Measurements from ENCODE around the gene ESR1. TPM values are rescaled to one million over a fixed set of nuclear protein-coding genes. Genes with fewer than 3 reads are reported as not detected.
"Not testable (repeated sequence)": the region's sequence is repeated elsewhere in the genome, so short reads cannot be mapped to it uniquely, and the experiment has no call there.

ESR1 gene
- total RNA-seq, 2 experiments from 2014 or later, result 0.04 to 0.48 TPM

DNA sequence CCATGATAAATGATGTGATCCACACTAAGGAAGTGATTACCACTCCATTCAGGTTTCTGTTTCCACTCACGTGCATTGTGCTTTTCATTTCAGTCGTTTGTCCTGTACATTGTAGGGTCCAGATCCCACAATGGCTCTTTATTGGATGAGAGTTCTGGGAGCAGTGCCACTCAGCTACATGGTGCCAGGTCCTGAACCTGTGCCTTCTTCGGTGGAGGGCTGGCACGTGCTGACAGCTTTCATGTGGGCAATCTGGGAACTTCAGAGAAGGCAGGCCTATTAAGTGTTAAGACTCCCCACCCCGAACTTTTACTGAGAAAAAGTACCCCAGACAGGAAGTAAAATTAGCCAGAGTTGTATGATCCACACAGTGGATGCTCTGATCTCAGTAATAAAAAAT is 255.0 kb downstream of the ESR1 start:
- H3K27ac Mint-ChIP-seq, result no peak overlapping the region
- intact Hi-C loops (cut with DNase I, micrococcal nuclease), result no loop called here
- no peak for DNase-seq
- H3K36me3 Mint-ChIP-seq (ENCODE audit: low read depth), result no peaks in the 10 kb centered on the region
- CTCF ChIA-PET, result no interaction called here
- POLR2A ChIA-PET, result no interaction called here
- H3K9me3 Mint-ChIP-seq (ENCODE audit: low read depth), result no peaks in the 10 kb centered on the region
- no peak overlapping the region for H3K4me3 Mint-ChIP-seq
- H3K27me3 Mint-ChIP-seq, result no peaks in the 10 kb centered on the region
- H3K4me1 Mint-ChIP-seq, result peaks cover 3% of the 10 kb centered on the region
- no peak for ATAC-seq

DNA sequence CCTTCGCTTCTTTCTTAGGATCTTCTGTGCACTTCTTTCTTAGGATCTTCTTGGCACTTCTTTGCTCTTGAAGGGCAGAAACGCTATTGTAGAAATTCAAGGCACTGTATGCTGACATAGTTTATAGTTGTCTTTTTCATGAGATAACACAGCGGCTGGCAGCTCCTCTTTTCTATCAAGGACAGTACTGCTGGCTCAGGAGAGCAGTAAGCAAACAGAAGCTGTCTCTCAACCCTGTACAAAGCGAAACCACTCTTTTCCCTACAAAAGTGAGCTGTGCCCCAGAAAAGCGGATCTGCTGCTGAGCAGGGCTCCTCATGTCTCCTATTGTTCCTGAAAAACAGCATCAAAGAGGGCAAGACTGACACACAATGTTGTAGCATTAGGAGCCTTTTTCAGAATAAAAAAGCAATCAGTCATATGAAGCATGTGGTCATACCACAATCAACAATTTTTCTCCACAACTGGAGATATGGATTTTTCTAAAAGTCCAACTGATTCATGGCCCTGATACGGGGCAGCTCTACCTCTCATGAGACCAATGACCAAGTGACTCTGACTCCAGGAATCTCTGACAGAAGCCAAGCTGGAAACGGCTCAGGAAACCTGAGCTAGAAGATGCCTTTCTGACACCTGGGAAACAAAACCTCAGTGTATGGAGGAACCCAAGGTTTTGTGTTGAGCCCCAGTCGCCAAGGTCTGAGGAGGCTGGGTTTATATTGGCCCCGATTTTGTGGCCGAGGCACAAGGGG is 255.9 kb downstream of the ESR1 start:
- intact Hi-C loops (cut with DNase I, micrococcal nuclease), result no loop called here
- no peak for DNase-seq
- Mint-ChIP-seq H3K27ac (no peak overlapping the region), H3K4me3 (no peak overlapping the region), H3K9me3 (ENCODE audit: low read depth) (no peaks in the 10 kb centered on the region), H3K4me1 (no peaks in the 10 kb centered on the region), H3K36me3 (ENCODE audit: low read depth) (no peaks in the 10 kb centered on the region), H3K27me3 (no peaks in the 10 kb centered on the region)
- POLR2A ChIA-PET, result no interaction called here
- ATAC-seq, result no peak
- CTCF ChIA-PET, result no interaction called here

DNA sequence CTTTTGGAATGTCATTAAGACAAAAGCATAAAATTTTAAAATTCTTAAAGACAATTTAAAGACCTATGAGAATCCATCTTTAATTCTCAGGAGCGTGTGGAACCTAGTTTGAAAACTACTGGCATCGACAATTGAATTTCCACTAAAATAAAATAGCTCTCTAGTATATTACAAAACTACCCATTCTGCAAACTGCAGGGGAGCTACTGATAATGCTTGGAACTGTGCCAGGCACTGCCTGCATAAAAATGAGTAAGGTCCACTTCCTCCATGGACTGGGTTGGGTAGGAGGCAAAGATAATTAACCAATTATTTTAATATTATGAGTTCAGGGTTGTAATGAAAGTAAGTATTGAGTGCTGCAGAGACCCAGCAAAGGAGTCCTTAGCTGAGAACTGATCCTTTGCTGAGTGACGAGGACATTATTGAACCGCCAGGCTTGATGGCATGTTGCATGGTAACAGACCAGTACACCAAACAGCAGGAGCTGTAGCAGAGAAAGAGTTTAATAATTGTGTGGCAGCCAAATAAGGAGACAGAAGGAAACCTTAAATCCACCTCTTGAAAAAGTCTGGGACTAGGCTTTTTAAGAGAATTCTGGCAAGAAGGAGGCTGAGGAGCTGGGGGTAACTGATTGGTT is 261.3 kb downstream of the ESR1 start:
- intact Hi-C loops (cut with DNase I, micrococcal nuclease), result no loop called here
- no peaks in the 10 kb centered on the region for H3K9me3 Mint-ChIP-seq (ENCODE audit: low read depth)

DNA sequence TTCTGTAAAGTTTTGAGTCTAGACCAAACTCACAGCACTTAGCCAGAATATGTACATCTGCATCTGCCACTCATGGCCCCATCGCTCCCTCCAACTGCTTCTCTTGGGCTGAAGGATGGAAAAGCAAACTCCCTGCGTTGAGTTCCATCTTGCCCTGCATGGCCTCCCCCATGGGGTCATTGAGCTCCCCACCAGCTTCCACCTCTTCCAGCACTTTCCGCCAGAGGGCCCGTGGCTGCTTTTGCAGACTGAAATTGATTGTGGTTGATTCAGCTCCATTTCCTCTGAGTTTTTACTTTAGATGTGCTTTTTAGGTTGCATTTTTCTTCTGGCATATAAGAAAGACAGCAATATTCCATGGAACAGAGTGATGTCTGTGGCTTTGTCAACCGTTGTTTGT is 263.1 kb downstream of the ESR1 start:
- CTCF ChIA-PET, result no interaction called here
- H3K36me3 Mint-ChIP-seq (ENCODE audit: low read depth), result peaks cover 4% of the 10 kb centered on the region
- ATAC-seq, result no peak

More for the DNA sequence above, 261.3 kb downstream of the ESR1 start:
- Mint-ChIP-seq H3K27me3 (no peaks in the 10 kb centered on the region), H3K4me3 (no peak overlapping the region), H3K27ac (no peak overlapping the region), H3K4me1 (no peaks in the 10 kb centered on the region), H3K36me3 (ENCODE audit: low read depth) (no peaks in the 10 kb centered on the region)
- POLR2A ChIA-PET, result no interaction called here
- CTCF ChIA-PET, result no interaction called here
- ATAC-seq (no peak), DNase-seq (no peak)

DNA sequence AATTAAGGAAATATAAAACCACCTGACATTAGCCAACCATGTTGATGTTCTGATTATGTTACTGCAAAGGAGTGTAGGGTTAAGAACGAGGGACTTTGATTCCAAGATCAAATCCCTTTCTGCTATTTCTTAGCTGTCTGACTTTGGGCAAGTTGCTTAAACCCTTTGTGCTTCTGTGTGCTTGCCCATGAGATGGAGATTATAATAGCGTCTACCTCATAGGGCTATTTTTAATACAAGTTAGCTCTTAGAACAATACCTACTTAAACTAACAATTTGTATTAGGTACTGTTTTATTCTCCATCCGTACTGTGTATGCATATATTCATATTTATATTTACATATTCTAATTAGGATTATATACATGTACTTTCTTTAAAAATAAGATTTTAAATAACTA is 263.8 kb downstream of the ESR1 start:
- H3K36me3 Mint-ChIP-seq (ENCODE audit: low read depth), result peaks cover 9% of the 10 kb centered on the region
- H3K27ac Mint-ChIP-seq, result no peak overlapping the region
- intact Hi-C loops (cut with DNase I, micrococcal nuclease), result no loop called here
- DNase-seq, result no peak
- H3K27me3 Mint-ChIP-seq, result no peaks in the 10 kb centered on the region
- H3K4me3 Mint-ChIP-seq, result no peak overlapping the region
- no peak for ATAC-seq
- ChIA-PET CTCF (no interaction called here), POLR2A (no interaction called here)
- no peaks in the 10 kb centered on the region for H3K4me1 Mint-ChIP-seq
- peaks cover 10% of the 10 kb centered on the region for H3K9me3 Mint-ChIP-seq (ENCODE audit: low read depth)

More for the DNA sequence above, 263.1 kb downstream of the ESR1 start:
- no peak overlapping the region for H3K27ac Mint-ChIP-seq
- POLR2A ChIA-PET, result no interaction called here
- intact Hi-C loops (cut with DNase I, micrococcal nuclease), result no loop called here
- H3K4me3 Mint-ChIP-seq, result no peak overlapping the region
- no peak for DNase-seq
- peaks cover 5% of the 10 kb centered on the region for H3K9me3 Mint-ChIP-seq (ENCODE audit: low read depth)
- H3K4me1 Mint-ChIP-seq, result no peaks in the 10 kb centered on the region
- no peaks in the 10 kb centered on the region for H3K27me3 Mint-ChIP-seq

DNA sequence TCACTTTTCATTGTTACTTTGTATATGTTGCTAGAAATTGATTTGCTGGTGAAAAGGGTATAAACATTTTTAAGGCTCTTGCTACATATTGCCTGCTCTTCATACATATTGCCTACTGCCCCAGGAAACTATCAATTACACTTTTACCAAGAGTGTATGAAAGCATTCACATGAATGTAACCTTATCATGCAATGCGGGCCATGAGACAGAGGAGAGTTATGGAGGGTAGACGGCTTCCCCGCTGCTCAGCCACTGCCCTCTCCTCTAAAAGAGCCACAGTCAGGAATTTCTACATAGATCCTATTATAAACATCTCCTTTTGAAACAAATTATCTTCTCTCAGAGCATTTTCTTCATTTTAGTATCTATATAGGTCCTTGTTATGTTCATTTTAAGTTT is 264.4 kb downstream of the ESR1 start:
- ChIA-PET POLR2A (no interaction called here), CTCF (interaction anchor here (0.6 kb wide), 1 partner anchor 119 kb away, joined by 3 read pairs; no protein-coding TSS in a partner anchor)
- intact Hi-C loops (cut with DNase I, micrococcal nuclease), result no loop called here
- Mint-ChIP-seq H3K4me1 (no peaks in the 10 kb centered on the region), H3K27ac (no peak overlapping the region), H3K36me3 (ENCODE audit: low read depth) (peaks cover 11% of the 10 kb centered on the region), H3K9me3 (ENCODE audit: low read depth) (peaks cover 15% of the 10 kb centered on the region), H3K27me3 (no peaks in the 10 kb centered on the region), H3K4me3 (no peak overlapping the region)
- no peak for ATAC-seq
- no peak for DNase-seq

DNA sequence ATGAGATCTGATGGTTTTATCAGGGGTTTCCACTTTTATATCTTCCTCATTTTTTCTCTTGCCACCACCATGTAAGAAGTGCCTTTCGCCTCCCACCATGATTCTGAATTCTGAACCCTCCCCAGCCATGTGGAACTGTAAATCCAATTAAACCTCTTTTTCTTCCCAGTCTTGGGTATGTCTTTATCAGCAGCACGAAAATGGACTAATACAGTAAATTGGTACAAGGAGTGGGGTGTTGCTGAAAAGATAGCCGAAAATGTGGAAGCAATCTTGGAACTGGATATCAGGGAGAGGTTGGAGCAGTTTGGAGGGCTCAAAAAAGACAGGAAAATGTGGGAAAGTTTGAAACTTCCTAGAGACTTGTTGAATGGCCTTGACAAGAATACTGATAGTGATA is 268.8 kb downstream of the ESR1 start:
- Mint-ChIP-seq H3K36me3 (ENCODE audit: low read depth) (peaks cover 11% of the 10 kb centered on the region), H3K9me3 (ENCODE audit: low read depth) (peaks cover 15% of the 10 kb centered on the region)
- POLR2A ChIA-PET; DNase-seq; H3K4me3 Mint-ChIP-seq; CTCF ChIA-PET; H3K27me3 Mint-ChIP-seq; H3K4me1 Mint-ChIP-seq; intact Hi-C loops (cut with DNase I, micrococcal nuclease); ATAC-seq; H3K27ac Mint-ChIP-seq: not testable (repeated sequence)

DNA sequence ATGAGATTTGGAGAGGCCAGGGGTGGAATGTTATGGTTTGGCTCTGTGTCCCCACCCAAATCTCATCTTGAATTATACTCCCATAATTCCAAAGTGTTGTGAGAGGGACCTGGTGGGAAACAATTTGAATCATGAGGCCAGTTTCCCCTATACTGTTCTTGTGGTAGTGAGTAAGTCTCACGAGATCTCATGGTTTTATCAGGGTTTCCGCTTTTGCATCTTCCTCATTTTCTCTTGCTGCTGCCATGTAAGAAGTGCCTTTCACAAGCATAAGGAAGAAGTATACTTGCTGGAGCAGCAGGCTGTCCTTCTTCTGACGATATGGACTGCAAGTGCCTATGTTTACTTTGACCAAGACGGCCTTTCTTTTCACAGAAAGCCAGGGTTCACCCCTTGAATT is 270.5 kb downstream of the ESR1 start:
- H3K4me1 Mint-ChIP-seq, result no peaks in the 10 kb centered on the region
- peaks cover 15% of the 10 kb centered on the region for H3K9me3 Mint-ChIP-seq (ENCODE audit: low read depth)
- peaks cover 5% of the 10 kb centered on the region for H3K27me3 Mint-ChIP-seq
- intact Hi-C loops (cut with DNase I, micrococcal nuclease), result no loop called here
- no peak for ATAC-seq
- ChIA-PET POLR2A (no interaction called here), CTCF (no interaction called here)
- no peak overlapping the region for H3K4me3 Mint-ChIP-seq
- H3K36me3 Mint-ChIP-seq (ENCODE audit: low read depth), result peaks cover 11% of the 10 kb centered on the region
- DNase-seq, result no peak
- no peak overlapping the region for H3K27ac Mint-ChIP-seq

DNA sequence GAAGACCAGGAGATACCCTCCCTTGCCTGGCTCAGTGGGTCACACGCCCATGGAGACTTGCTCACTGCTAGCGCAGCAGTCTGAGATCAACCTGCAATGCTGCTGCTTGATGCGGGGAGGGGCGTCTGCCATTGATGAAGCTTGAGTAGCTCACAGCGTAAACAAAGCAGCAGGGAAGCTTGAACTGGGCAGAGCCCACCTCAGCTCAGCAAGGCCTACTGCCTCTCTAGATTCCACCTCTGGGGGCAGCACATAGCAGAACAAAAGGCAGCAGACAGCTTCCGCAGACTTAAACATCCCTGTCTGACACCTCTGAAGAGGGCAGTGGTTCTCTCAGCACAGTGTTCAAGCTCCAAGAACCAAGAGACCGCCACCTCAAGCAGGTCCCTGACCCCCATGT is 271.3 kb downstream of the ESR1 start:
- intact Hi-C loops (cut with DNase I, micrococcal nuclease), result no loop called here
- Mint-ChIP-seq H3K27me3 (peaks cover 5% of the 10 kb centered on the region), H3K4me3 (no peak overlapping the region), H3K27ac (no peak overlapping the region), H3K36me3 (ENCODE audit: low read depth) (peaks cover 11% of the 10 kb centered on the region), H3K9me3 (ENCODE audit: low read depth) (peaks cover 15% of the 10 kb centered on the region), H3K4me1 (no peaks in the 10 kb centered on the region)
- POLR2A ChIA-PET, result no interaction called here
- DNase-seq (no peak), ATAC-seq (no peak)
- CTCF ChIA-PET, result interaction anchor here (0.9 kb wide), 1 partner anchor 31 kb away, joined by 3 read pairs; no protein-coding TSS in a partner anchor

DNA sequence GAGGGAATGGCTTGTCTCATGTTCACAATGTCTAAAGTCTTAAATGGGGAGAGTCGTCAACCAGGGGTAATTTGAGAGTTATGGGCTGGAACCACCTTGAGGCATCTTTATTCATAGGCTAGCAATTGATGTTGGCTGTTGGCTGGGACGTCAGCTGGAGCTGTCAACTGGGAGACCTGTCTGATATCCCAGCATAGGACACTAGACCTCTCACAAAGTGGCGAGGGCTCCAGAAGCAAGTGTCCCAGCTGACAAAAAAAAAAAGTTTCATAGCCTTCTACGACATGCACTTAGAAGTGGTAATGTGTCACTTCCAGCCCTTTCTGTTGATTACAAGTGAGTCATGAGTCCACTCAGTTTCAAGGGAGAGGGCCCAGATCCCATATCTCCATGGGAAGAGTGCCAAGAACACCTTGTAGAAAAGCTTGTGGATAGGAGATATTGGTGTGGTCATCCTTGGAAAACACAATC is 278.0 kb downstream of the ESR1 start:
- H3K4me3 Mint-ChIP-seq, result no peak overlapping the region
- H3K27ac Mint-ChIP-seq, result no peak overlapping the region

DNA sequence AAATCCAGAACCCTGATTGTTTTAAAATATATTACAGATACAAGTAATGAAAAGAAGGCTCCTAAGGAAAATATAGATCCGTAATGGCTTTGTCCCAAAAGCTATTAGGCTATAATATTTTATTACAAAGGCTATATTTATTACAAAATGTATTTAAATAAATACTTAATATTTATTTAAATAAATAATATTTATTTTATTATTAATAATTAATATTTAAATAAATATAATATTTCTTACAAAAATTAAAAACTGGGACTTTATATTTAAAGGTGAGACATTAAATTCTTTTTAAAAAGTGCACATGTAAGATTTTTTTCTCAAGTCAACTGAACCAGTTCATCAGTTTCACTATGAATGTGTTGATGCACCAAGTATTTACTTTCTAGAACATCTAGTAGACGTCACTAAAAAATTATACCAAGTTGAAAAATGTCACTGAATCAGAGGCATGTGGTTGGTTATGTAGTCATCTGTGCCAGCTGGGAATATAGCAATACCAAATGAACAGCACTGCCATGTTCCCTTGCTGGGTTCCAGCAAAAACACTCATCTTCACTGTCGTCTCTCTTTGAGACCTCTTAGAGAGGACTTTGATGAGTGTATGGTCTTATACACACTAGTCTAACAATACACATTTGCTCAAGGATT is 278.9 kb downstream of the ESR1 start:
- ChIA-PET POLR2A (no interaction called here), CTCF (no interaction called here)
- Mint-ChIP-seq H3K36me3 (ENCODE audit: low read depth) (no peaks in the 10 kb centered on the region), H3K9me3 (ENCODE audit: low read depth) (no peaks in the 10 kb centered on the region), H3K27me3 (peaks cover 2% of the 10 kb centered on the region), H3K4me1 (no peaks in the 10 kb centered on the region), H3K27ac (no peak overlapping the region), H3K4me3 (no peak overlapping the region)
- intact Hi-C loops (cut with DNase I, micrococcal nuclease), result no loop called here
- ATAC-seq, result no peak
- no peak for DNase-seq

More for the DNA sequence above, 278.0 kb downstream of the ESR1 start:
- no peak for DNase-seq
- Mint-ChIP-seq H3K9me3 (ENCODE audit: low read depth) (no peaks in the 10 kb centered on the region), H3K4me1 (no peaks in the 10 kb centered on the region), H3K27me3 (peaks cover 3% of the 10 kb centered on the region), H3K36me3 (ENCODE audit: low read depth) (no peaks in the 10 kb centered on the region)
- no peak for ATAC-seq
- intact Hi-C loops (cut with DNase I, micrococcal nuclease), result no loop called here
- ChIA-PET POLR2A (no interaction called here), CTCF (no interaction called here)

DNA sequence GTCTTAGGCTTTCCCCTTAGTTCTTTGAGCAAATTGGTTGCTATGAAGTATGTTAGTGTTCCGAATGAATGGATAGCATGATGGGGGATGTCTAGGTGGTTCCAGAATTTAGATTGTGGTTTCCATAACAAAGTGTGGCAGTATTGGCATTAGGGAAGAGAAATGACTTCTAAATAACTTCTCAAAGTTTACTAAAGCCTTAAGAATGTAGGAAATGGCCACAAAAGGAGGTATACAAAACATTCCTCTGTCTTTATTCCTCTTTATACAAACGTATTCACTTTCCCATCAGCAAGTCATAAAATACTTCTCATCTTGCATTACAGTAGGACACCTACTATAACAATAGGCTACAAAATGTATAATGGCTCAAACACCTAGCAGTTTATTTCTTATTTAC is 279.6 kb downstream of the ESR1 start:
- ChIA-PET CTCF (no interaction called here), POLR2A (no interaction called here)
- Mint-ChIP-seq H3K4me3 (no peak overlapping the region), H3K9me3 (ENCODE audit: low read depth) (no peaks in the 10 kb centered on the region), H3K4me1 (no peaks in the 10 kb centered on the region), H3K36me3 (ENCODE audit: low read depth) (no peaks in the 10 kb centered on the region), H3K27ac (no peak overlapping the region), H3K27me3 (no peaks in the 10 kb centered on the region)
- no peak for DNase-seq
- no peak for ATAC-seq
- intact Hi-C loops (cut with DNase I, micrococcal nuclease), result no loop called here
